Right renal cortex interstitium (tissue), 3 donors: Measurements from ENCODE around the gene SPG7. TPM values are rescaled to one million over a fixed set of nuclear protein-coding genes. Genes with fewer than 3 reads are reported as not detected.
"Not testable (repeated sequence)": the region's sequence is repeated elsewhere in the genome, so short reads cannot be mapped to it uniquely, and the experiment has no call there.

Source experiments
- DNase-seq, 3 donors: peaks; one replicate each; pipeline ENCODE4 v3.0.0-alpha.2; 2013; ENCODE audit warnings: low read depth in 3 of 3, low spot score in 2 of 3
- polyA plus RNA-seq, 3 donors: library from polyadenylated mRNA; unstranded; fragments of 120-200 nt; gene quantifications; one replicate each; pipeline ENCODE4 v1.2.1, GENCODE V29; 2013; ENCODE audit not compliant: insufficient read length in 3 of 3

SPG7 gene
- polyA plus RNA-seq, 3 donors, result 84.2 to 86.8 (median 85.9) TPM

DNA sequence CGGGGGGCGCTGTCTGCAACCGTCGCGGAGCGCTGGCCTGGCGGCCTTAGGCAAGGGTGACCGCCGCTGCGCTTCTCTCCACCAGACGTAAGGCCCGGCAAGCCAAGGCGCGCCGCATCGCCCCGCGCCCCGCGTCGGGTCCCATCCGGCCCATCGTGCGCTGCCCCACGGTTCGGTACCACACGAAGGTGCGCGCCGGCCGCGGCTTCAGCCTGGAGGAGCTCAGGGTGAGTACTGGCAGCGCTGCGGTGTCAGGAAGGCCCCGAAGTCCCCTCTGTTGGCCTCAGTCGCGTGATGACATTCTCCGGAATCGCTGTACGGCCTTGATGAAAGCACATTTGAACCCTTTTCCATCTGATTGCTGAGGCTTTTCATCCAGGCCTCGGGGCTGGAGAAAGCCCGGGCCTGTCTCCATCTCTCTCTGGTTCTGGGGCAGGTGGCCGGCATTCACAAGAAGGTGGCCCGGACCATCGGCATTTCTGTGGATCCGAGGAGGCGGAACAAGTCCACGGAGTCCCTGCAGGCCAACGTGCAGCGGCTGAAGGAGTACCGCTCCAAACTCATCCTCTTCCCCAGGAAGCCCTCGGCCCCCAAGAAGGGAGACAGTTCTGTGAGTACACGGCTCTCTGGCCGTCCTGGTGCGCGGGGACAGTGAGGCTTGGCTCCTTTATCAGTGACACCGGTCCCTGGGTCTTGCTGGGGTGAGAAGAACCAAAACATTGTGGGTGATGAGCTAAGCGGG is 53.1 kb downstream of the SPG7 start:
- no peak for DNase-seq

DNA sequence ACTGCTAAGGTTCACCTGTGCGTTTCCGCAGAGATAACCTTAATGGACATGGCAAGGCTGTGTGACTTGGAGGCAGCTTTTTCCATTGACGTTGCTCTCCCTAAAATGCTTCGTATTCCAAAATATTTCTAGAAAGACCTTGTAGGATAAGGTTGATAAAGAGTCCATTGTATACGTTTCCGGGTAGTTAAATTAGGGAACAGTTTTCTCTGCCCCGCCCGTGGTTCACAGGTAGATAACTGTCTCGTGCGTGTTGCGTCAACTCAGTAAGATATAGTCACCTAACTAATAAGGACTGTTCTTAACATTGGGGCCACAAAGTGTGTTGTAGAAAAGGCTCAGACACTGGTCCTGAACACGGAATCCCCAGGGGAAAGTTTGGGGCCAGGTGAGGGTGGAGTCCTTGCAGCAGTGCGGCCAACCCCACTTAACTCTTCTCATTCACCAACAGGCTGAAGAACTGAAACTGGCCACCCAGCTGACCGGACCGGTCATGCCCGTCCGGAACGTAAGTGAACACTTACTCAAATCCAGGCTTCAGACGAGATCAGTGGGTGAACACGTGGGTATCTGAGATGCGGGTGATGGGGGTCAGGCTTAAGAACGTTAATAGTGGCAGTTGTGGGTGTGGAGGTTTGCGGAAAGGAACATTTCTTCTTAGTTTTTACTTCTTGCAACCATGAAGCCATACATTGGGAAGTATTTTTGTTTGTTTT is 53.8 kb downstream of the SPG7 start:
- no peak for DNase-seq

DNA sequence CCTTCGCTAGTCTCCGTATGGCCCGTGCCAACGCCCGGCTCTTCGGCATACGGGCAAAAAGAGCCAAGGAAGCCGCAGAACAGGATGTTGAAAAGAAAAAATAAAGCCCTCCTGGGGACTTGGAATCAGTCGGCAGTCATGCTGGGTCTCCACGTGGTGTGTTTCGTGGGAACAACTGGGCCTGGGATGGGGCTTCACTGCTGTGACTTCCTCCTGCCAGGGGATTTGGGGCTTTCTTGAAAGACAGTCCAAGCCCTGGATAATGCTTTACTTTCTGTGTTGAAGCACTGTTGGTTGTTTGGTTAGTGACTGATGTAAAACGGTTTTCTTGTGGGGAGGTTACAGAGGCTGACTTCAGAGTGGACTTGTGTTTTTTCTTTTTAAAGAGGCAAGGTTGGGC is 54.7 kb downstream of the SPG7 start:
- DNase-seq, result no peak

DNA sequence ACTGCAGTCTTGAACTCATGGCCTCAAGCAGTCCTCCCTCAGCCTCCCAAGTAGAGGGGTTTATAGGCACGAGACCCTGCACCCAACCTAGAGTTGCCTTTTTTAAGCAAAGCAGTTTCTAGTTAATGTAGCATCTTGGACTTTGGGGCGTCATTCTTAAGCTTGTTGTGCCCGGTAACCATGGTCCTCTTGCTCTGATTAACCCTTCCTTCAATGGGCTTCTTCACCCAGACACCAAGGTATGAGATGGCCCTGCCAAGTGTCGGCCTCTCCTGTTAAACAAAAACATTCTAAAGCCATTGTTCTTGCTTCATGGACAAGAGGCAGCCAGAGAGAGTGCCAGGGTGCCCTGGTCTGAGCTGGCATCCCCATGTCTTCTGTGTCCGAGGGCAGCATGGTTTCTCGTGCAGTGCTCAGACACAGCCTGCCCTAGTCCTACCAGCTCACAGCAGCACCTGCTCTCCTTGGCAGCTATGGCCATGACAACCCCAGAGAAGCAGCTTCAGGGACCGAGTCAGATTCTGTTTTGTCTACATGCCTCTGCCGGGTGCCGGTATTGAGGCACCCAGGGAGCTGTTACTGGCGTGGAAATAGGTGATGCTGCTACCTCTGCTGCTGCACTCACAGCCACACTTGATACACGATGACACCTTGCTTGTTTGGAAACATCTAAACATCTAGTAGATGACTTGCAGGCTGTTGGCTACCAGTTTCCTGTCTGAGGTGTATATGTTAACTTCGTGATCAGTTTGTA is 55.6 kb downstream of the SPG7 start:
- DNase-seq, result no peak

DNA sequence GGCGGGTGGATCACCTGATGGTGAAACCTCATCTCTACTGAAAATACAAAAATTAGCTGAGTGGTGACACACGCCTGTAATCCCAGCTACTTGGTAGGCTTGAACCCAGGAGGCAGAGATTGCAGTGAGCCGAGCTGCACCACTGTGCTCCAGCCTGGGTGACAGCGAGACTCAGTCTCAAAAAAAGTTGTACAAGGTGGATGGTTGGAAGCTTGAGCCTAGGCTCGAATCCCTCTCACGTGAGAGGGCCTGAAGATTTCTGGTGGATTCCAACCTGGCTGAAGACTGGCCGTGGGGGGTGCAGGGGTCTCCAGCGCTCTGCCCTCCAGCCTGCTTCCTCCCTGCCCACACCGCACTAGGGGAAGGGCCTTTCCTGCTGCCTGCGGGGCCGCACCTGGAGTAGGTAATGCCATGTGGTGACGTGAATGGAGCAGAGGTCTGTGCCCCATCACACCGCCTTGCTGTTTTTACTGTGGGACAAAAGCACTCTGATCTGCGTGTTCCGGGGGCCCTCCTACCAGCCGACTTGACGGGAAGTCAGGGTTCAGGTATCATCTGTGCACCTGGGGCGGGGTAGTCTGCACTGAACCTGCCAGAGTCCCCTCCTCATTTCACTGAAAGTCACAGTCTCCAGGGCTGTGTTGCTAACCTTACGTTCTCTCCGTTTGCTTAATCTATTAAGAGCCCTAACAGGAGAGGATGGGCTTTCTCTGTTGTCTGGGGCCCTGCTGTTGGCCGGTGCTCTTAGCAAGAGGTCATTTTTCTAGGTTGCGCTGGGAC is 56.5 kb downstream of the SPG7 start:
- no peak for DNase-seq

DNA sequence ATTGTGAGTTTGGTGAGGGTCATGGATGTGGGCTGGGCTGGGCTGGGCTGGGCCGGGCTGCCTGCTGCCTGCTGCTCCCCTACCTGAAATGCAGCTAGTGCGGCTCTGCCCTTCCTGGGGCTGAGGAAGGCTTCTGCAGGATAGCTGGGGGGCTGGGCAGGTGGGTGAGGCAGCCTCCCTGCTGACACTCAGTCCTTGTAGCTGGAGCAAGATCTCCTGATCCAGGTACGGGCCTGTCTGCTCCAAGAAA is 57.0 kb downstream of the SPG7 start:
- DNase-seq, result no peak

DNA sequence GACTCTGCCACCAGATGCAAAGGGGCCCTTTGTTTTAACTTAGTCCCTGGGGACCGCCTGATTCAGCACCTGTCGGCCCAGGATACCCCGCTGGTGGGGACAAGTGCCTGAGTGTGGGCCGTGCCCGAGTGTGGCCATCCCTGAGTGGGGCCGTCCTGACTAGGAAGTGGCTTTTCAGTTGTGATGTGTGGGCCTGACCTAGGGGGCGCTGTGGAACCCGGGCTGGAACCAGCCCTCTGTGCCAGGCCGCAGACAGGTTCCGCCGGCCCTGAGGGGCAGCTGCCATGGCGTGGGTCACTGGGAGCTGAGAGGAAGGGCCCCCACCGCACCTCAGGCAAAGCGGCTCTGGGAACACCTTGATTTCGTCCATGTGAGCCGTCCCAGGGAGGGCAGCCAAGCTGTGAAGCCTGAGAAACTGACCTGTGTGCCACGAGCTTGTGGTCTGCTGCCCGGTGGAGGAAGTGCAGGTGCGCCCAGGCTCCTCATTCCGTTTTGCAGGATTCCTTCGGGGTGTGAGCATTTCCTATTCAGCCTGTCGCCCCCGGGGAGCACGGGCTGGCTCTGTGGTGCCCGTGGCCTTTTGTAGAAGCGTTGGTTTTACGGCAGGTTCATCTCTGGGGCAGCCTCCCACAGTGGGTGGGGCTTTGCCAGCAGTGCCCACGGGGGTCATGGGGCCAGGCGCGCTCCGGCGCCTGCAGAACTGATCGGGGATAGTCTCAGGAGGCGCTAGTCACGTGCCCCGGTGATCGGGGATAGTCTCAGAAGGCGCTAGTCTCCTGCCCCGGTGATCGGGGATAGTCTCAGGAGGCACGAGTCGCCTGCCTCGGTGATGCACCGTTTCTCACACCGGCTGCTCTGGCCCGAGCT is 57.5 kb downstream of the SPG7 start:
- no peak for DNase-seq

DNA sequence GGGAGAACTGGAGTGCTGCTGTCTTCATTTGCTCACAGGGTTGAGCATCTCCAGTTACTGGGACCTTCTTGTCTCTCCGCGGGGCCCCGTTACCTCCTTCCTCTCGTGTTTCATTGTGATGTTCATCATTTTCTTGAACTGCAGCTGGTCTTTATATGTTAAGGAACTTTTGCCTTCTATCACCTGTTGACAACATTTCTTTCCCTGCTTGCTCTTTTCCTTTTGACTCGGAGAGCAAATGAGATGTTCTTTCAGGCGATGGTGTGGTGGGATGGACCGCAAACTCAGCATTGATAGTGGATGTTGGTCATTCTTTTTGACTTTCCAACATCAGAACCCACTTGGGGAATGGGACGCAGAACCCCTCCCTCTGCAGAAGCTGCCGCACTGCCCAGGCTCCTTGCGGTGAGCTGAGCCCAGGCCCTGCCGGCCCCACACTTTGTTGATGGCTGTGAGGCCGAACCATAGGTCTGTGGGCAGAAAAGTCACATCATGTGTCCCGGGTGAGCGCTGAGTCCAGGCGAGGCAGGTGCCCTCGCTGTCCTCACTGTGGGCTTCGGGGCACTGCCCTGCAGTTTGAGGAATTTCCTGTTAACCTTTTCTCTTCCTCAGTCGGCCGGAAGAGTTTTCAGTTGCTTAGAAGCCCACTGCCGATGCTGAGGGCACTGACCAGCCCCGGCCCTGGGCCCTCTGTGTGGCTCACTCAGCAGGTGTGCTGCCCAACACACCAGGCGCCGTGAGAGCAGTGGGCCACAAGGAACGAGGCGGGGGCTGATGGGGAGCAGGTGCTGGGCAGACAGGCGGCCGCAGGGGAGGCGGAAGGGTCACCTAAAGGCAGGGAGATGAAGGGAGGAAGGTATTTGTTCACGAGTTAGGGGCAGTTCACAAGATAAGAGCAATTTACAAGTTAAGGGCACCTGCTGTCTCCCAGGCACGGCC is 59.7 kb downstream of the SPG7 start:
- no peak for DNase-seq

DNA sequence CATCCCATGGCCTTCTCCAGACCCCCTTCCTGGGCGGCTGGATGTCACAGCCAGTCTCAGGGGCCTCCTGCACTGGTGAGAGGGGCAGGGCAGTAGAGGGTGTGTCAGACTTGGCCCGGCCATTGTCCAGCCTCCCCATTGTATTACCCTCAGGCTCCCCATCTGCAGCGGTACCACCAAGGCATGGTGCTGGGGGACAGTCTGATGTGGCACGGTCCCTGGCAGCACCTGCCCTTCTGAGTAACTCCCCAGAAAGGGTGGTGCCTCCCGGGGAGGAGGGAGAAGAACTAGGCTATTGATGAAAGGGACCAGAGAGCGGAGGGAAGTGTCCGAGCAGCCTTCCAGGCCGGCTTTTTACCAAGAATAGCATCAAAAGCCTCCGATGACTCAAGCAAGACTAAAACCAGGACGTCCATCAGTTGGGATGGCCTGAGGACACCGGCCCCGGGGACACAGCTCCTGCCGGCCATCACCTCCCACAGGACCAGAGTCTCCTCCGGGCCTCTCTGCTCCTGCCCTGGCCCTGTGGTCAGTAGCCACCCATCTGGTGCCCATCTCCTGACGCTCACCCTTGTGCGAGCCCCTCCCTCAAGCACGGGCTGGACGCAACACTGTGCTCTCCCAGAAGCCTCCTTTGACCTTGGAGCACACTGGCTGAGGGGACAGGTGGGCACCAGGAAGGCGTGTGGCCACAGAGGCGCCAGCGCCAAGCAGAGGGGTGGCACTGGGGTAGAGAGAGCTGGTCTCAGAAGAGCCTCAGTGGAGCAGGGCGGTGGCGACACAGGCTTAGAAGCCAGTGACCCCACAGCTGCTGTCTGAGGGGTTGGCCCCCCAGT is 61.5 kb downstream of the SPG7 start:
- no peak for DNase-seq

DNA sequence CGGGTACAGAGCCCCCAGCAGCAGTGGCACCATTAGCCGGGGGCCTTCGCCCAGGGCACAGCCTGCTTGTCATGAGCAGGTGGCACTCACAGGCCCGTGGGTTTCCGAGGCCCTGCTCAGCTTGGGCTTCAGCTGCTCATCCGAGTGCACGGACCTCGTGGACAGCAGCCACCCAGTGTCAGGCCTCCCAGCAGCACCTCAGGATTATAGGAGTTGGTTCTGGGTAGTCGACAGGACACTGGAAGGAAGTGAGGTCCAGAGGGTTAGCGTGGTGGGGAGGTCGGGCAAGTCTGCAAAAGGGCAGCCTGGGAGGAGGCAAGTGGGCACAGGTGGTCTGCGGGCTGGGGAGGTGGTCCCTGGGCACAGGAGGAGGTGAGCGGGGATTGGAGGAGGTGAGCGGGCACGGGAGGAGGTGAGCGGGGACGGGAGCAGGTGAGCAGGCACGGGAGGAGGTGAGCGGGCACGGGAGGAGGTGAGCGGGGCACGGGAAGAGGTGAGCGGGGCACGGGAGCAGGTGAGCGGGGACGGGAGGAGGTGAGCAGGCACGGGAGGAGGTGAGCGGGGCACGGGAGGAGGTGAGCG is 62.2 kb downstream of the SPG7 start:
- no peak for DNase-seq

DNA sequence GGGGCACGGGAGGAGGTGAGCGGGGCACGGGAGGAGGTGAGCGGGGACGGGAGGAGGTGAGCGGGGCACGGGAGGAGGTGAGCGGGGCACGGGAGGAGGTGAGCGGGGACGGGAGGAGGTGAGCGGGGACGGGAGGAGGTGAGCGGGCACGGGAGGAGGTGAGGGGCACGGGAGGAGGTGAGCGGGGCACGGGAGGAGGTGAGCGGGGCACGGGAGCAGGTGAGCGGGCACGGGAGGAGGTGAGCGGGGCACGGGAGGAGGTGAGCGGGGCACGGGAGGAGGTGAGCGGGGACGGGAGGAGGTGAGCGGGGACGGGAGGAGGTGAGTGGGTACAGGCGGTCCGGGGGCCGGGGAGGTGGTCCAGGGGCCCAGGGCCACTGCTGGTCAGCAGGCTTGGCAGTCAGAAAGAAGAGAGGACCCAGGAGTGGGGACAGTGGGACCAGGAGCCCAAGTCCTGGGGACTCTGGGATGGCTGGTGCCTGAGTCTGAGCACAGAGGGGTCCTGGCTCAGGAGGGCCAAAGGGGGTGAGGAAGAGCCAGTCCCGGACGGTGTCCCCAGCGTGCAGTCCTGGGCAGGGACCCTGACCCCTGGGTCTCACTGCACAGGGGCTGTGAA is 62.9 kb downstream of the SPG7 start:
- not testable (repeated sequence) for DNase-seq

DNA sequence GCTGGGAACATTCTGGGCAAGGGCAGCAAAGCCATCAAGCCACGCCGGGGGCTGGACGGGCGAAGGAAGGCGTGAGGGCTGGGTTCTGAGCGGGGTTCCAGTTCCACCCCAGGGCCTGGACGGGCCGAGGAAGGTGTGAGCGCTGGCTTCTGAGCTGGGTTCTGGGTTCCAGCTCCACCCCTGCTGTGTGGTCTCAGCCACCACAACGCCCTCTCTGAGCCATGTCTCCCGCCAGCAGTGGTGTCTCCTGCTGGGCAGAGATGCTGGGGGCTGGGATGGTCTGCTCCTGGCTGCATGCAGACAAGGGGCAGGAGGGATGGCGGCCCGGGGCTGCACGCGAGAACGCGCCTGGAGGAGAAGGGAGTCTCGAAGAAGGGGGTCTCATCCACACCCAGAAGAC is 63.4 kb downstream of the SPG7 start:
- DNase-seq, result no peak

DNA sequence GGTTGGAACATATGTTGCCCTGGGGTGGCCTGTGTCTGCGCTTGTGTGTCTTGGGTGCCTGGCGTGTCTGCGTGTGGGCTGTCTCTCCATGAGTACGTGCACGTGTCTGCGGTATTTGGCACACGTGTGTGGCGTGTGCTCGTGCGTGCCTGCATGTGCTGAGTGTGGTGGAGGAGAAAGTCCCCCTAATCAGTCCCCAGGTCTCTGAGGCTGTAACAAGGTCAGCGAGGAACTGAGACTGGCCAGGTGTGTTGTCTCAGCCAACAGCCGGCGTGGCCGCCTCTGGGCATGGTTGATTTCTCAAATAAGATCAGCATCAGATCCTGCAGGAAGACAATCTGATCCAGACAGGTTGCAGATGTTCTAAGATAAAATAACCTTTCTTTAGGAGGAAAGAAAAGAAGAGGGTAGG is 63.9 kb downstream of the SPG7 start:
- no peak for DNase-seq

DNA sequence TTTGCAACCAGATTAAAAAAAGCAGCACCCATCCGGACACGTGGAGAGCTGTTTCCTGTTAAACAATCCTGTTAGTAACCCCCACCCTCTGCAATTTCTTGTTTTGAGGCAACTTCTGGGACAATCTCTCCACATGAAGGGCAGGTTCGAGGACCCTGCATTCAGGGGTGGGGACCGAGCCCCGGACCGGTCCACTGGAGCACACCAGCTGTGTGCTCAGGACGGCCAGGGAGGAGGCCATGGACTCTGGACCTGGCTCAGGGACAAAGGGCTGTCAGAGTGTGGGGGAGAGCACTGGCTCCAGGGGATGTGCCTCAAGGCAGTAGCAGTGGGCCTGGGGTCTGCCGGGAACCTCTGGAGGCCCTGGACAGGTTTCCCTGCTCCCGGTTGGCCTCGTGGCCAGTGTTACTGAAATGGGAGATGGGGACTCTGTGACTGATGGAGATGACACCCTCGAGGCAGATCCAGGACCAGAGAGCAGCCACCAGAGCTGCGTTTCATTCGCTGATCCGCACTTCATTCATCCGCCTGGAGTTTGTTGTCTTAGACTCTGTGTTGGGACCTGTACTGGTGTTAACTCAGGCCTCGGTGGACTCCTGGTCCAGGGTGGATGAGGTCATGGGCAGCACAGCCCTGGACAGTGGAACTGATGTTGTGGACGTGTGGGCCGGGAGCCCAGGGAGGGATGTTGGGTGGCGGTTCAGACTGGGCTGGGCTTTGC is 64.4 kb downstream of the SPG7 start:
- DNase-seq, result no peak

DNA sequence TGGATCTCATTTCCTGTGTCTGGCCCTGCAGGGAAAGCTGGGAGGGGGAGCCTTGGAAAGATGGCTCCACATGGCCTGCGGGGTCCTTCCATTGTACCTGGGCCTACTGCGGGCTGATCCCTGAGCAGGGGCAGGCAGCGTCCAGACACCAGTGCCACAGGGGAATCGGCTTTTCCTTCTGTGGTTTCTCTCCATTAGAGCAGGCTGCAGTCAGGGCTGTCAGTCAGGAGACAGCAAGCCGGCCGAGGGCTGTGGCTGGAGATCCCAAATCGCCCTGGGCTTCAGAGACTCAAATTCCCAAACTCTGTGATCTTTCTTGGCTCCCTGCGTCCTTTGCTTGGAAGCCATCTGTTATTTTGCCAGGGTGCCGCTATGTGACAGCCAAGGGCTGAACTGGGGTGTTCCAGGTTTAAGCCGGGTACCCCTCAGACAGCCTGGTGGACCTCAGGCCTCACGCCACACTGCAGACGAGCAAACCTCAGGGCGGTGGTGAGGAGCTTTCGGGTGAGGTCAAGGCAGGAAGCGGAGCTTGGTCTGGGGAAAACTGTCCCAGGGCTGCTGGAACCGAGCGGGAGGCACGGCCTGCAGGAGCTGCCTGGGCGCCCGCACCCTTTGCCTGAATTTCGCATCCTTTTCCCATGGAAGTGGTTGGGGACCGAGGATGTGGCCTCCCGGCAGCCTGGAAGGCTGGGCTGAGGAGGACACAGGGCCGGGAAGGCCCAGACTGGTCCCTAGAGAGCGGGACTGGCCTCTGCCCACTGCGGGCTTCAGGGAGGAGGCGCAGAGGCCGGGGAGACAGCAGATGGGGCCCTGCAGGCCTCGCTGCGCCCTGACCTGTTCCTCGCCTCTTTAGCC is 65.8 kb downstream of the SPG7 start:
- DNase-seq, result no peak

DNA sequence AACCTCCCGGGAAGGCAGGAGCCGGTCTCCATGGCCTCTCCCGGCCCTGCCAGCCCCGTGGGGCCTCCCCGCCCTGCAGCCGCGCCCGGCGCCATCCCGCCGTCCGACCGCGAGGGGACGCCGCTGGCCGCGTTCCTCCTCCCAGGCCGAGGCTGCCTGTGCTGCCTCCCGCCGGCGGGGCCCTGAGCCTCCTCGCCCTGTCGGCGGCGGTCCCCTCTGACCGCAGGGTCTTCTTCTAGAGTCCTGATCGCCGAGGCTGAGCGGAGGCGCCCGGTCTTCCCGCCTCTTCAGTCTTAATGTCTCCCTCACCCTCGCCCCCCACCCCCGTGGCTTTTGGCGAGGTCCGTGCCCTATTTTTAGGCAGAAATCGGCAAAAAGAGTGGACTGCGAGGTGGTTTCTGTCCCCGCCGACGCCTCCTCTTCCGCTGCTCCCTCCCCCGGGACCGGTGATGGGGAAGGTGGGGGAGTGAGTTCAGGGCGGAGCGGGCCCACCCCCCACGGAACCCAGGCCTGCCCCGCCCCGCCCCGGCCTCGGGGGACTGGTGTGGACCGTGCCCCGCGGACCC is 66.6 kb downstream of the SPG7 start:
- no peak for DNase-seq
